CD14-positive monocyte (primary cell): ENCODE measurements around the gene GBGT1. TPM values are rescaled to one million over a fixed set of nuclear protein-coding genes. Genes with fewer than 3 reads are reported as not detected.

Source experiments
- DNase-seq, 3 donors: peaks; one replicate each; pipeline ENCODE4 v3.0.0-alpha.2; 2011 to 2022
- H2AFZ ChIP-seq: 2 replicates; pipeline ENCODE4 v1.6.0; 2012; ENCODE audit warnings: mild to moderate bottlenecking, low read depth, low read length, inconsistent platforms; ENCODE audit not compliant: insufficient read depth, poor library complexity, severe bottlenecking
- H3K27ac ChIP-seq, 2 donors: 1 replicate in 1 of 2; 2 replicates in 1 of 2; pipeline ENCODE4 v1.5.1; 2012 to 2013; ENCODE audit warnings: low read length in 2 of 2, control low read depth in 1 of 2, inconsistent platforms in 1 of 2, low read depth in 1 of 2, mild to moderate bottlenecking in 1 of 2
- H3K27me3 ChIP-seq, 2 donors: one replicate each; pipeline versions ENCODE4 v1.6.0 to v1.6.1; 2011 to 2013; ENCODE audit warnings: low read length in 2 of 2; ENCODE audit not compliant: control insufficient read depth in 2 of 2, insufficient read depth in 2 of 2
- H3K36me3 ChIP-seq, 2 donors: replicated peaks in 1 of 2; 1 replicate in 1 of 2; 2 replicates in 1 of 2; pipeline versions ENCODE4 v1.5.1 to v1.6.1; 2012 to 2013; ENCODE audit warnings: low read length in 2 of 2, control low read depth in 1 of 2, inconsistent platforms in 1 of 2, mild to moderate bottlenecking in 1 of 2; ENCODE audit not compliant: insufficient read depth in 2 of 2, control insufficient read depth in 1 of 2
- H3K4me1 ChIP-seq, 2 donors: 1 replicate in 1 of 2; 2 replicates in 1 of 2; pipeline versions ENCODE4 v1.5.1 to v1.6.1; 2012 to 2013; ENCODE audit warnings: low read length in 2 of 2, control low read depth in 1 of 2, inconsistent platforms in 1 of 2, mild to moderate bottlenecking in 1 of 2, moderate library complexity in 1 of 2; ENCODE audit not compliant: insufficient read depth in 2 of 2, control insufficient read depth in 1 of 2
- H3K4me2 ChIP-seq: replicated peaks from 2 replicates; pipeline ENCODE3; 2012; ENCODE audit warnings: low read length, moderate library complexity, mild to moderate bottlenecking; ENCODE audit not compliant: poor library complexity, severe bottlenecking; ENCODE audit errors: extremely low read depth
- H3K4me3 ChIP-seq, 3 experiments: fragments of 200-600 bp in 1 of 3; sonication (generic) in 1 of 3; replicated peaks in 1 of 3; 1 replicate in 2 of 3; 2 replicates in 1 of 3; pipeline ENCODE4 v1.5.1; 2011 to 2013; ENCODE audit warnings: low read length in 3 of 3, mild to moderate bottlenecking in 3 of 3, control low read depth in 2 of 3, low read depth in 2 of 3, inconsistent platforms in 1 of 3, moderate library complexity in 1 of 3
- H3K79me2 ChIP-seq: 2 replicates; pipeline ENCODE4 v1.6.0; 2012; ENCODE audit warnings: mild to moderate bottlenecking, control low read depth, inconsistent platforms, low read length, moderate library complexity; ENCODE audit not compliant: insufficient read depth
- H3K9ac ChIP-seq: 2 replicates; pipeline ENCODE4 v1.6.0; 2017; ENCODE audit warnings: low read length, mild to moderate bottlenecking; ENCODE audit not compliant: insufficient read depth, poor library complexity, severe bottlenecking
- H3K9me3 ChIP-seq, 2 donors: replicated peaks in 1 of 2; 1 replicate in 1 of 2; 2 replicates in 1 of 2; pipeline versions ENCODE4 v1.5.1 to v1.6.1; 2012 to 2013; ENCODE audit warnings: low read length in 2 of 2, control low read depth in 1 of 2; ENCODE audit not compliant: control insufficient read depth in 1 of 2, insufficient read depth in 1 of 2
- H4K20me1 ChIP-seq: 2 replicates; pipeline ENCODE4 v1.6.0; 2012; ENCODE audit warnings: mild to moderate bottlenecking, low read length, control low read depth, moderate library complexity; ENCODE audit not compliant: insufficient read depth
- H3K27ac Mint-ChIP-seq, 7 donors: one replicate each; pipeline ENCODE4 v1.8.0; 2020; ENCODE audit warnings: mild to moderate bottlenecking in 7 of 7, mixed read lengths in 7 of 7, moderate library complexity in 6 of 7, inconsistent platforms in 2 of 7
- H3K27me3 Mint-ChIP-seq, 3 donors: one replicate each; pipeline ENCODE4 v1.8.0; 2021 to 2022; ENCODE audit warnings: low read depth in 3 of 3, mild to moderate bottlenecking in 3 of 3, mixed read lengths in 3 of 3, moderate library complexity in 3 of 3, inconsistent platforms in 1 of 3
- H3K36me3 Mint-ChIP-seq, 2 donors: one replicate each; pipeline ENCODE4 v1.8.0; 2020; ENCODE audit warnings: mixed read lengths in 2 of 2, inconsistent platforms in 1 of 2, mild to moderate bottlenecking in 1 of 2
- H3K4me1 Mint-ChIP-seq: one replicate; pipeline ENCODE4 v1.8.0; 2020; ENCODE audit warnings: mild to moderate bottlenecking, mixed read lengths
- H3K4me3 Mint-ChIP-seq, 2 donors: one replicate each; pipeline ENCODE4 v1.8.0; 2020; ENCODE audit warnings: mild to moderate bottlenecking in 2 of 2, mixed read lengths in 2 of 2, moderate library complexity in 1 of 2
- H3K9me3 Mint-ChIP-seq, 7 donors: one replicate each; pipeline ENCODE4 v1.8.0; 2020 to 2022; ENCODE audit warnings: mixed read lengths in 7 of 7, mild to moderate bottlenecking in 6 of 7, moderate library complexity in 6 of 7, inconsistent platforms in 2 of 7
- CTCF ChIP-seq: fragments of 200-600 bp; IDR thresholded peaks from one replicate; pipeline ENCODE4 v1.8.0; 2022; ENCODE audit warnings: antibody characterized with exemption, mild to moderate bottlenecking
- WGBS: methylation state at CpG from one replicate; pipeline ENCODE4 v1.1.5; 2013; ENCODE audit warnings: missing lambda C conversion rate; ENCODE audit not compliant: insufficient coverage; 5-methylcytosine and 5-hydroxymethylcytosine counted together
- intact Hi-C, 2 donors: fragments of 100-400 bp; cut with micrococcal nuclease; formaldehyde crosslinking; loops; one replicate each; pipeline versions ENCODE4 v1.15.0 to v1.15.1; 2023
- polyA plus RNA-seq, 3 donors: library from polyadenylated mRNA; depleted of rRNA in 1 of 3; unstranded in 2 of 3; stranded (reverse) in 1 of 3; fragments of 300-500 nt in 2 of 3; fragments of >200 nt in 1 of 3; fragmentation: Illumina TruSeq in 2 of 3; gene quantifications; 1 replicate in 2 of 3; 2 replicates in 1 of 3; pipeline ENCODE4 v1.2.3, GENCODE V29; 2012 to 2021

The GBGT1 gene
- polyA plus RNA-seq, 3 donors, result 7.1 to 40.1 (median 8.0) TPM

GRCh38 chr9:133147412-133148198 lies 16.1 kb downstream of the GBGT1 start:
- Histone ChIP-seq H2AFZ (no peak overlapping the region), H3K9me3 (no peaks in the 10 kb centered on the region), H3K36me3 (no peaks in the 10 kb centered on the region), H3K4me2 (peak overlapping the region; percentile 91), H3K79me2 (no peaks in the 10 kb centered on the region), H3K4me1 (peaks cover 33 to 43% of the 10 kb centered on the region in 2 donors), H3K27me3 (no peaks in the 10 kb centered on the region), H3K4me3 (peak overlapping the region in 1 of 3 experiments; percentile 76), H3K27ac (peak overlapping the region; percentile 59 to 69), H4K20me1 (peaks cover 53% of the 10 kb centered on the region), H3K9ac (peak overlapping the region; percentile 77)
- intact Hi-C loops, result loop anchor here (2.0 to 5.0 kb wide), 2 partner anchors 15 to 115 kb away; partner anchors contain the start of genes GTF3C5 (in 2 of the 2) and GBGT1 (in 1 of the 2)
- 7% methylated on average over 7 of the region's 14 CpGs for WGBS
- Mint-ChIP-seq H3K27ac (peak overlapping the region; percentile 66 to 92 (median 87)), H3K4me3 (peak overlapping the region; percentile 88 to 91), H3K27me3 (peaks cover 4 to 15% (median 6%) of the 10 kb centered on the region in 3 donors), H3K4me1 (peaks cover 37% of the 10 kb centered on the region), H3K9me3 (no peaks in the 10 kb centered on the region), H3K36me3 (no peaks in the 10 kb centered on the region)
- TF ChIP-seq CTCF, result peak; percentile 99
- peak in 2 of 3 donors; percentile 64 to 69 for DNase-seq

- WGBS, result 66% methylated on average over 6 of the region's 7 CpGs
- H3K4me1 ChIP-seq, result peaks cover 37 to 48% of the 10 kb centered on the region in 2 donors
- Mint-ChIP-seq H3K4me3 (no peak overlapping the region), H3K27ac (peak overlapping the region in 5 of 7 donors; percentile 10 to 85 (median 59)), H3K9me3 (no peaks in the 10 kb centered on the region), H3K27me3 (peaks cover 4 to 14% (median 10%) of the 10 kb centered on the region in 3 donors), H3K4me1 (peaks cover 44% of the 10 kb centered on the region), H3K36me3 (no peaks in the 10 kb centered on the region)
- no peak for DNase-seq
- H3K36me3 ChIP-seq, result no peaks in the 10 kb centered on the region
- intact Hi-C loops, result loop anchor here (5.0 kb wide), 1 partner anchor 115 kb away; the partner anchor contains the start of gene GTF3C5 (in 2 of the 2)
- TF ChIP-seq CTCF, result no peak
- no peak overlapping the region for H3K27ac ChIP-seq
- H3K4me2 ChIP-seq, result no peak overlapping the region
- no peak overlapping the region for H2AFZ ChIP-seq
- peaks cover 58% of the 10 kb centered on the region for H4K20me1 ChIP-seq
- H3K79me2 ChIP-seq, result no peaks in the 10 kb centered on the region
- H3K9ac ChIP-seq, result no peak overlapping the region
- no peaks in the 10 kb centered on the region for H3K27me3 ChIP-seq
- H3K9me3 ChIP-seq, result no peaks in the 10 kb centered on the region
- H3K4me3 ChIP-seq, result no peak overlapping the region
These were observed 16.8 kb downstream of the GBGT1 start for GRCh38 chr9:133146746-133147411.
